Heart left ventricle (tissue), 16 donors: ENCODE data around the gene IL17F. TPM values are rescaled to one million over a fixed set of nuclear protein-coding genes. Genes with fewer than 3 reads are reported as not detected.

Source experiments
- ATAC-seq, 4 donors: fragments of 200-7000 bp; cut with Tn5 transposase; one replicate each; pipeline ENCODE4 v1.9.1; 2020 to 2022; ENCODE audit warnings: moderate library complexity in 4 of 4, mild to moderate bottlenecking in 3 of 4, moderate number of reproducible peaks in 1 of 4
- DNase-seq, 5 donors: peaks; one replicate each; pipeline ENCODE4 v3.0.0-alpha.2; 2020
- H3K27ac ChIP-seq, 12 donors: fragments of 200-600 bp; sonication (generic) in 4 of 12; one replicate each; pipeline versions ENCODE4 v1.5.0 to v1.8.0; 2016 to 2022; ENCODE audit warnings: mild to moderate bottlenecking in 2 of 12
- H3K27me3 ChIP-seq, 9 donors: fragments of 200-600 bp; sonication (generic) in 2 of 9; one replicate each; pipeline versions ENCODE4 v1.5.1 to v1.8.0; 2016 to 2022; ENCODE audit warnings: mild to moderate bottlenecking in 3 of 9
- H3K36me3 ChIP-seq, 9 donors: fragments of 200-600 bp; sonication (generic) in 2 of 9; one replicate each; pipeline versions ENCODE4 v1.5.0 to v1.8.0; 2018 to 2022; ENCODE audit warnings: mild to moderate bottlenecking in 2 of 9
- H3K4me1 ChIP-seq, 12 donors: fragments of 200-600 bp; sonication (generic) in 4 of 12; one replicate each; pipeline versions ENCODE4 v1.5.0 to v1.8.0; 2016 to 2022; ENCODE audit warnings: mild to moderate bottlenecking in 3 of 12
- H3K4me3 ChIP-seq, 12 donors: fragments of 200-600 bp; sonication (generic) in 4 of 12; one replicate each; pipeline versions ENCODE4 v1.5.0 to v1.8.0; 2017 to 2022; ENCODE audit warnings: mild to moderate bottlenecking in 9 of 12, moderate library complexity in 4 of 12
- H3K9me3 ChIP-seq, 12 donors: fragments of 200-600 bp; sonication (generic) in 4 of 12; one replicate each; pipeline versions ENCODE4 v1.5.0 to v1.8.0; 2016 to 2022; ENCODE audit warnings: mild to moderate bottlenecking in 1 of 12
- POLR2A ChIP-seq, 2 donors: fragments of 450-650 bp; IDR thresholded peaks; one replicate each; pipeline ENCODE4 v1.6.1; 2017; ENCODE audit warnings: antibody characterized with exemption in 2 of 2, mild to moderate bottlenecking in 2 of 2, moderate library complexity in 2 of 2
- WGBS, 4 donors: extraction: QIAGEN DNeasy Blood & Tissue Kit in 2 of 4; methylation state at CpG; one replicate each; pipeline versions ENCODE4 v1.1.5 to v1.1.7; 2013 to 2018; 5-methylcytosine and 5-hydroxymethylcytosine counted together
- intact Hi-C, 10 donors: fragments of 100-400 bp; cut with DNase I; formaldehyde crosslinking; loops; one replicate each; pipeline versions ENCODE4 v1.11.1 to v1.14.2; 2022
- polyA plus RNA-seq, 2 donors: library from polyadenylated mRNA; stranded (reverse); fragments of 200-250 nt; gene quantifications; one replicate each; pipeline ENCODE4 v1.2.3, GENCODE V29; 2013
- total RNA-seq, 9 donors: library from RNA; depleted of rRNA in 2 of 9; stranded (reverse); fragments of >200 nt in 2 of 9; fragmentation: NEBNext Ultra II Directional in 3 of 9; extraction: Animal tissue kit (Norgen Biotek cat#: 25700) in 3 of 9; gene quantifications; one replicate each; pipeline versions ENCODE4 v1.1.0 to v1.2.4, GENCODE V29; 2016 to 2023
- TF ChIP-seq, protein P1 (sequence below), 12 donors: fragments of 200-600 bp; sonication (generic) in 4 of 12; IDR thresholded peaks; one replicate each; pipeline versions ENCODE4 v1.5.0 to v1.8.0; 2018 to 2022; ENCODE audit warnings: antibody characterized with exemption in 12 of 12, mild to moderate bottlenecking in 5 of 12
- donor health status: ischemic (EF 13 %, LVEDD 7.1; RV severe dilation, severe dysfunction).
- donor health status: healthy with polysubstance abuse.
- donor health status: DM: no; HTN: yes; CAD: no.
- donor health status: DM: no; HTN: no; CAD: no.
- donor health status: ischemic (EF 25% LVEDD 6.9; RV normal size, moderate dysfunction).
- donor health status: ischemic (EF 25% LVEDD 5.7; RV mildly dilated, moderate dysfunction).
- donor health status: healthy.
- donor health status: DM: yes; HTN: yes; CAD: no.
- donor health status: ischemic (EF 35%, LVEDD 5.7; RV mildly dilated, moderate dysfunction).
- donor health status: nonischemic (EF 11% LVEDD 7.7; RV severe dilation, severe dysfunction).
- donor health status: DM: yes; HTN: yes; CAD: no.
- donor health status: PGD.
- donor health status: ischemic (EF 29% LVEDD 5.4; RV normal size, mild dysfunction).
- donor health status: nonischemic (EF 23%, LVEDD 6.1; RV moderate dilation, normal function).

The IL17F gene
- total and polyA plus RNA-seq, 11 donors, result not detected

GRCh38 chr6:52195886-52196285 is 48.4 kb downstream of the IL17F start:
- Histone ChIP-seq H3K4me3 (no peak overlapping the region), H3K36me3 (no peaks in the 10 kb centered on the region), H3K4me1 (no peaks in the 10 kb centered on the region), H3K9me3 (peaks cover 0 to 14% (median 4%) of the 10 kb centered on the region in 12 donors), H3K27me3 (no peaks in the 10 kb centered on the region), H3K27ac (no peak overlapping the region)
- no peak for ATAC-seq
- intact Hi-C loops, result loop anchor here in 1 of 10 donors (2.0 kb wide), 1 partner anchor 39 kb away; no protein-coding TSS in a partner anchor
- TF ChIP-seq POLR2A (IDR thresholded peaks at IDR 0.05), result no peak
- TF ChIP-seq, protein P1, sequence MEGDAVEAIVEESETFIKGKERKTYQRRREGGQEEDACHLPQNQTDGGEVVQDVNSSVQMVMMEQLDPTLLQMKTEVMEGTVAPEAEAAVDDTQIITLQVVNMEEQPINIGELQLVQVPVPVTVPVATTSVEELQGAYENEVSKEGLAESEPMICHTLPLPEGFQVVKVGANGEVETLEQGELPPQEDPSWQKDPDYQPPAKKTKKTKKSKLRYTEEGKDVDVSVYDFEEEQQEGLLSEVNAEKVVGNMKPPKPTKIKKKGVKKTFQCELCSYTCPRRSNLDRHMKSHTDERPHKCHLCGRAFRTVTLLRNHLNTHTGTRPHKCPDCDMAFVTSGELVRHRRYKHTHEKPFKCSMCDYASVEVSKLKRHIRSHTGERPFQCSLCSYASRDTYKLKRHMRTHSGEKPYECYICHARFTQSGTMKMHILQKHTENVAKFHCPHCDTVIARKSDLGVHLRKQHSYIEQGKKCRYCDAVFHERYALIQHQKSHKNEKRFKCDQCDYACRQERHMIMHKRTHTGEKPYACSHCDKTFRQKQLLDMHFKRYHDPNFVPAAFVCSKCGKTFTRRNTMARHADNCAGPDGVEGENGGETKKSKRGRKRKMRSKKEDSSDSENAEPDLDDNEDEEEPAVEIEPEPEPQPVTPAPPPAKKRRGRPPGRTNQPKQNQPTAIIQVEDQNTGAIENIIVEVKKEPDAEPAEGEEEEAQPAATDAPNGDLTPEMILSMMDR (IDR thresholded peaks at IDR 0.05), result no peak
- DNase-seq, result no peak
- WGBS, 4 donors, result 35 to 48% (median 36%) methylated on average over 2 of the region's 2 CpGs

DNA sequence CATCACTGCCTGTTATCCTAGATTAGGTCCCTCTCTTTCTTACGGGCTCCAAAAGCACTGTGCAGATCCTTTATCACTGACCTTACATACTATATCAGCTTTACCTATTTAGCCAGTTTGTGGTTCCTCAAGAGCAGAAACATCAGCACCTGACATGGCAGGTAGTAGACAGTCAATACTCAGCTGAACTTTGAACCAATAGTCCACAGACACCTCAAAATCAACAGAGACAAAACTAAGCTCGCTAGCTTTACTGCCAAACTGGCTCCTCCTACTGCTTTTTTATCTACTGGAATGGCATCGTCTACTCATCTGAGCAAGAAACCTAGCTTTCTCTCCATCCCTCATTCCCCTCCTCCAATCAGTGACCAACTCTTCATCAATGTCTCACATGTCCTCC is 52.5 kb downstream of the IL17F start:
- TF ChIP-seq, protein P1 (IDR thresholded peaks at IDR 0.05), result no peak
- TF ChIP-seq POLR2A (IDR thresholded peaks at IDR 0.05), result no peak
- 49 to 67% (median 65%) methylated on average over 3 of the region's 3 CpGs for WGBS, 4 donors
- H3K27me3 ChIP-seq, result no peaks in the 10 kb centered on the region
- intact Hi-C loops, result no loop called here
- H3K4me3 ChIP-seq, result no peak overlapping the region
- DNase-seq (no peak), ATAC-seq (no peak)
- no peak overlapping the region for H3K27ac ChIP-seq
- no peaks in the 10 kb centered on the region for H3K36me3 ChIP-seq
- no peaks in the 10 kb centered on the region for H3K9me3 ChIP-seq
- no peaks in the 10 kb centered on the region for H3K4me1 ChIP-seq

- 68 to 82% (median 70%) methylated on average over 3 of the region's 3 CpGs for WGBS, 4 donors
- no peaks in the 10 kb centered on the region for H3K9me3 ChIP-seq
- H3K4me1 ChIP-seq, result no peaks in the 10 kb centered on the region
- TF ChIP-seq POLR2A (IDR thresholded peaks at IDR 0.05), result no peak
- TF ChIP-seq, protein P1 (IDR thresholded peaks at IDR 0.05), result no peak
- ATAC-seq (no peak), DNase-seq (no peak)
- H3K4me3 ChIP-seq, result no peak overlapping the region
- no peaks in the 10 kb centered on the region for H3K27me3 ChIP-seq
- intact Hi-C loops, result no loop called here
- no peaks in the 10 kb centered on the region for H3K36me3 ChIP-seq
- no peak overlapping the region for H3K27ac ChIP-seq
These were observed 53.9 kb downstream of the IL17F start for GRCh38 chr6:52190409-52190808.

DNA sequence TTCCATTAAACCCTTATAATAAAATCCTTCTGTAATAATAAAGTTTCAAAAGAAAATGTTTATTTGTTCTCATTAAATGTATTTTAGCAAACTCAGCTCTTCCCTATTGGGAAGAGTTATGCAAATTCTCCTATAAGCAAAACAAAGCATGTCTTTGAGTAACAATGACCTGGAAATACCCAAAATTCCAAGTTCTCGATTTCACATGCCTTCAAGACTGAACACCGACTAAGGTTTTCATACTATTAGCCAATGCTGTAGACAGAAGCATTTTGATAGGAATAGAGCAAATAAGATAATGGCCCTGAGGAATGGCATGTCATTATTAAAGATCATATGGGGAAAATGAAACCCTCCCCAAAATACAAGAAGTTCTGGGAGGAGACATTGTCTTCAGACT is 54.3 kb downstream of the IL17F start:
- ATAC-seq, result no peak
- no peaks in the 10 kb centered on the region for H3K27me3 ChIP-seq
- H3K9me3 ChIP-seq, result no peaks in the 10 kb centered on the region
- no peak for TF ChIP-seq POLR2A (IDR thresholded peaks at IDR 0.05)
- TF ChIP-seq, protein P1 (IDR thresholded peaks at IDR 0.05), result no peak
- intact Hi-C loops, result no loop called here
- no peak overlapping the region for H3K27ac ChIP-seq
- no peak for DNase-seq
- no peaks in the 10 kb centered on the region for H3K36me3 ChIP-seq
- no peak overlapping the region for H3K4me3 ChIP-seq
- H3K4me1 ChIP-seq, result no peaks in the 10 kb centered on the region
- WGBS, 4 donors, result 79 to 86% (median 83%) methylated on average over 2 of the region's 2 CpGs
